ENCODE measurements around the gene ISOC2.
A peak's percentile ranks its signal among the peaks of the same experiment; 100 is the strongest.
"Not testable (repeated sequence)": the region's sequence is repeated elsewhere in the genome, so short reads cannot be mapped to it uniquely, and the experiment has no call there.

The ISOC2 gene

DNA sequence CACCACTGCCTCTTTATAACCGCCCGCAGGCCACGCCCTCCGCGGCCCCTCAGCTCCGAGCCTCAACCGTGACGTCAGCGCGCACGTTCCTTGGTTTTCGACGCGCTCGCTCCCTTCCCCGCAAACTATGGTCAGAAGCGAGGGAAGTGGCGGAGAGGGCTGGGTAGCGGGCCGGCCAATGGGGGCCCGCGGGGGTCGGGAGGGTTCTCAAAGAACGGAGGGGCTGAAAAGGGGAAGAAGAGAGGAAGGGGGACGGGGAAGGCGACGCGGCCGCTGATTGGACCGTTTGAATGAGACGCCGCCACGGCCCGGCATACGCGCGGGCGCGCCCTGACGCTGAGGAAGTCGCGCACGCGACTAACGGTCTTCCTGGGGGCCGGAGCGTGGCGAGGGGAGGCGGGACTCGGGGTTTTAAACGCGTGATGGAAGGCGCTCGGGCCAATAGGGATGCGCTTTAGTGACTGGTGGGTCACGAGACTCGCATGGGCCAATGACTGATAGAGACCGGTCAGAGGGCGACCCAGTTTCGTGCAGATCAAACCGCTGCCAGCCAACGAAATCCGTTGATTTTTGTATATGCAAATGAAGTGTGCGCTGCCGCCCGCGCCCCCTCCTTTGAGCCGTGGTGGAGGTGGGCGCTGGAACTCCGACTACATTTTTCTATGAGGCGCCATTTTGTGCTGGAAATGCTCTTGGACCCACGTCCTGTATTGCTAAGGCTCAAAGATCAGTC, 53.5 kb downstream of the ISOC2 start:
- peaks cover 37% of the 10 kb centered on the region for H3K4me1 Mint-ChIP-seq (ENCODE audit: low read depth)
- H3K27ac Mint-ChIP-seq = peak overlapping the region; percentile 99
- H3K36me3 Mint-ChIP-seq (ENCODE audit: low read depth) = peaks cover 50% of the 10 kb centered on the region
- H3K9me3 Mint-ChIP-seq = peaks cover 10% of the 10 kb centered on the region
- peak; percentile 97 for DNase-seq
- no peaks in the 10 kb centered on the region for H3K27me3 Mint-ChIP-seq
- peak overlapping the region; percentile 92 for H3K4me3 Mint-ChIP-seq

DNA sequence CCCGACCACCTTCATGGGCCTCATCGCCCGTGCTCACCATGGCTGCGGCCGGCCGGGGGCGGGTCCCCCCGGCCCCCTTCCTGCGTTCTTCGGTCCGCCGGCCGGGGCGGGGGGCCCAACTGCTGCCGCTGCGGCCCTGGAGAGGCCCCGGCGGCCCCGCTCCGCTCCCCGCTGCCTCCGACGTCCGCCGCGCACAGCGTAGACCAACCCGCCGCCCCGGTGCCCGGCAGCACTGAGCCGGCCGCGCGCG, 54.0 kb downstream of the ISOC2 start, which contains the start of gene UBE2S:
UBE2S (minus strand) TSS at position 239 of the 250 bp plus-strand sequence; CDS start at position 40, 199 bp downstream.
- peaks cover 40% of the 10 kb centered on the region for H3K4me1 Mint-ChIP-seq (ENCODE audit: low read depth)
- DNase-seq, H3K27me3 Mint-ChIP-seq: not testable (repeated sequence)
- H3K9me3 Mint-ChIP-seq = peaks cover 10% of the 10 kb centered on the region
- H3K36me3 Mint-ChIP-seq (ENCODE audit: low read depth) = peaks cover 55% of the 10 kb centered on the region
- peak within 1 kb of the TSS; percentile 92 for H3K4me3 Mint-ChIP-seq
- H3K27ac Mint-ChIP-seq = peak within 1 kb of the TSS; percentile 99

DNA sequence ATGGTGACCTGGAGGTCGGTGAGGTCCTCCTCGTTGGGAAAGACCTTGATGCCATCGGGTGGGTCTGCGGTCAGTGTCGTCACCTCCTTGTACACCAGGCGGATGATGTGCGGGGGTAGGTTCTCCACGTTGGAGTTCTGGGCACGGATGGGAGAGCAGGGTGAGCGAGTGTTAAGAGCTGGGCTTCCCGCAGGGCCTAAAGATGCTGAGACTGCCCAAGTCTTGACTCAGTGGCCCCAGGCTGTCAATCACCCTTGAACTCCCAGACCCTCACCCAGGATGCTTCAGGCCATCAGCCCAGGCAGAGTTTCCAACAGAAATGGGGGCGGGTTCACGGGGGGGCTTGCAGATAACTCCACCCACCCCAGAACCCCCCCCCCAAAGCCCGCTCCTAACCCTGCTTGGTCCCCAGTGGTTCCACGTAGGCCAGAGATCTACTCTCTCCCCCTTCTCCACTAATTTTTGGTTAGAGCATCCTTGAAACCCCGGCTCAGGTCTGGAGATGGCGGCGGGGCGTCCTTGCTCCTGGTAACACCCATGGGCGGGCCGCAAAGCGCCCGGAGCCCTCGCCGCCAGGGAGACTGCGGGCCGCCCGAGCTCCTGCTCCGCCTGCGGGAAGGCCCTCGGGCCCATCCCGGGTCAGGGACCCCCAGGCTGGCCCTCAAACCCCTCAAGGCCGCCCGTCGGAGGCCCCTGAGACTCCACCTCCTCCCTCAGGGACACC, 54.5 kb downstream of the ISOC2 start:
- H3K4me1 Mint-ChIP-seq (ENCODE audit: low read depth) = peaks cover 41% of the 10 kb centered on the region
- peaks cover 60% of the 10 kb centered on the region for H3K36me3 Mint-ChIP-seq (ENCODE audit: low read depth)
- peak overlapping the region; percentile 92 for H3K27ac Mint-ChIP-seq

DNA sequence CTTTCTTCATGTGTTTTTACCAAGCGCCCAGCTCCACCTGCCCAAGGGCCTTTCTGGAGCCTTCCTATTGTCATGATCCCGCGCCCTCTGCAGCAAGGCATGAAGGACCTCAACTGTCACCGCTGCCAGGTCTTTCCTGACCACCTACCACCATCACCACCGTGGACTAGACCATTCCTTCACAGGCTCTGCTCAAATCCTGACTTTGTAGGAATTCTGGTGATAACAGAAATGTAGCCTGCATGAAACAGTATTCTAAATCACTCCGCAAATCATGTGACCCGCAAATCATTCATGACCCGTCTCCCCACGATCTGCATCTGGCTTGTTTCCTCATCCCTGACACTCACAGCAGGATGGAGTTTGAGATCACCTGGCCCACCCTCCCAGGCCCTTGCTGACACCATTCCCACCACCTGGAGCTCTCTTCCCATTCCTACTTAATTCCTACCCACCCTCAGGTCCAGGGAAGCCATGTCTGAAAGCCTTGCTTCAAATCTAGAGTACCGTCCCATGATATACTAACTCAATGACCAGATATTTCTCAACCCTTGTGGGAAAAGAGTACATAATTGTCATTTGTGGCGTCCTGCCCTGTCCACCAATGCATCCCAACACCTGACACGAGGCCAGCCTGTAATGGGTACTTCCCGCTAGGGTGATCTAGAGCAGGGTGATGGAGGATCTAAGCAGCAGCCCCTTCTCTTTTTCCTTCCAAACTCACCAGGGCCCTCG, 55.2 kb downstream of the ISOC2 start:
- Mint-ChIP-seq H3K9me3 (peaks cover 10% of the 10 kb centered on the region), H3K4me3 (peak overlapping the region; percentile 92), H3K36me3 (ENCODE audit: low read depth) (peaks cover 65% of the 10 kb centered on the region), H3K4me1 (ENCODE audit: low read depth) (peaks cover 41% of the 10 kb centered on the region), H3K27ac (peak overlapping the region; percentile 92), H3K27me3 (no peaks in the 10 kb centered on the region)
- DNase-seq = no peak

More for the DNA sequence above, 54.5 kb downstream of the ISOC2 start:
- no peak for DNase-seq
- H3K9me3 Mint-ChIP-seq = peaks cover 10% of the 10 kb centered on the region
- peak overlapping the region; percentile 92 for H3K4me3 Mint-ChIP-seq
- no peaks in the 10 kb centered on the region for H3K27me3 Mint-ChIP-seq

DNA sequence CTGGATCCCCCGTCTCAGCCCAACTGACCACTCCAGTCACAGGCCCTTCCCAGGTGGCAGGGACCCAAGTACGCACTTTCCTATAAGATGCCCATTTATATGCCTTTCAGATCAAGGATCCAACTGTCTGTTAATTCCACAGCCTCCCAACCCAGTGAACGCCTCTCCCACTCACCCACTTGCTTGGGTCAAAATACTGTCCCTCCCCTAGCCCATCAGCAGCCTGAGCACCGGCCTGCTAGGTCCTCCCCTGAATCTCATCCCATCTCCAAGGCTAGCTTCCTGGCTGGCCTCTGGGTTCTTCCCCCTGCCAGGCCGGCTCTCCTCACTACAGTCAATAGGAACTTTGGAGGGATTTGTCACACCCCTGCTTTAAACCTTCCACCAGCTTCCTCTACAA, 55.8 kb downstream of the ISOC2 start:
- DNase-seq = no peak
- Mint-ChIP-seq H3K4me1 (ENCODE audit: low read depth) (peaks cover 41% of the 10 kb centered on the region), H3K36me3 (ENCODE audit: low read depth) (peaks cover 71% of the 10 kb centered on the region), H3K9me3 (peaks cover 10% of the 10 kb centered on the region), H3K4me3 (peak overlapping the region; percentile 92), H3K27ac (peak overlapping the region; percentile 92), H3K27me3 (no peaks in the 10 kb centered on the region)

Measured in activated T-cell treated with anti-CD3 and anti-CD28 coated beads, Interleukin-2, amount 50 U/mL, for 24 hours (primary cell).